ENCODE measurements around the gene C3AR1.
"Not testable (repeated sequence)": the region's sequence is repeated elsewhere in the genome, so short reads cannot be mapped to it uniquely, and the experiment has no call there.

GRCh38 chr12:8031017-8031416 lies 35.1 kb downstream of the C3AR1 start:
- not testable (repeated sequence) for TF ChIP-seq CTCF (conservative IDR thresholded peaks at IDR 0.05); ZFX (IDR thresholded peaks at IDR 0.05)
